Stimulated activated memory B cell treated with anti-CD40 and anti-IgM and Interleukin-4, amounts not matched to agents 10 μg/mL and 1 μg/mL and 100 μg/mL, for 72 hours (primary cell): ENCODE measurements around the gene RUNX1.

Experiments
- ATAC-seq: fragments of 150-1000 bp; cut with Tn5 transposase; 2 replicates; pipeline ENCODE4 v1.10.0; 2021
- H3K27ac Mint-ChIP-seq: one replicate; pipeline ENCODE4 v1.8.0; 2022; ENCODE audit warnings: mild to moderate bottlenecking, mixed read lengths
- H3K27me3 Mint-ChIP-seq: one replicate; pipeline ENCODE4 v1.8.0; 2022; ENCODE audit warnings: mixed read lengths
- H3K36me3 Mint-ChIP-seq: one replicate; pipeline ENCODE4 v1.8.0; 2022; ENCODE audit warnings: mixed read lengths
- H3K4me1 Mint-ChIP-seq: one replicate; pipeline ENCODE4 v1.8.0; 2022; ENCODE audit warnings: mixed read lengths
- H3K4me3 Mint-ChIP-seq: one replicate; pipeline ENCODE4 v1.8.0; 2022; ENCODE audit warnings: mild to moderate bottlenecking, moderate library complexity, mixed read lengths
- H3K9me3 Mint-ChIP-seq: one replicate; pipeline ENCODE4 v1.8.0; 2022; ENCODE audit warnings: mixed read lengths

The RUNX1 gene

GRCh38 chr21:34818662-34819158 is 230.4 kb downstream of the RUNX1 start:
- Mint-ChIP-seq H3K27ac (no peak overlapping the region), H3K4me3 (no peak overlapping the region), H3K36me3 (peaks cover 90% of the 10 kb centered on the region), H3K4me1 (no peaks in the 10 kb centered on the region), H3K9me3 (no peaks in the 10 kb centered on the region), H3K27me3 (no peaks in the 10 kb centered on the region)
- ATAC-seq, result no peak

DNA sequence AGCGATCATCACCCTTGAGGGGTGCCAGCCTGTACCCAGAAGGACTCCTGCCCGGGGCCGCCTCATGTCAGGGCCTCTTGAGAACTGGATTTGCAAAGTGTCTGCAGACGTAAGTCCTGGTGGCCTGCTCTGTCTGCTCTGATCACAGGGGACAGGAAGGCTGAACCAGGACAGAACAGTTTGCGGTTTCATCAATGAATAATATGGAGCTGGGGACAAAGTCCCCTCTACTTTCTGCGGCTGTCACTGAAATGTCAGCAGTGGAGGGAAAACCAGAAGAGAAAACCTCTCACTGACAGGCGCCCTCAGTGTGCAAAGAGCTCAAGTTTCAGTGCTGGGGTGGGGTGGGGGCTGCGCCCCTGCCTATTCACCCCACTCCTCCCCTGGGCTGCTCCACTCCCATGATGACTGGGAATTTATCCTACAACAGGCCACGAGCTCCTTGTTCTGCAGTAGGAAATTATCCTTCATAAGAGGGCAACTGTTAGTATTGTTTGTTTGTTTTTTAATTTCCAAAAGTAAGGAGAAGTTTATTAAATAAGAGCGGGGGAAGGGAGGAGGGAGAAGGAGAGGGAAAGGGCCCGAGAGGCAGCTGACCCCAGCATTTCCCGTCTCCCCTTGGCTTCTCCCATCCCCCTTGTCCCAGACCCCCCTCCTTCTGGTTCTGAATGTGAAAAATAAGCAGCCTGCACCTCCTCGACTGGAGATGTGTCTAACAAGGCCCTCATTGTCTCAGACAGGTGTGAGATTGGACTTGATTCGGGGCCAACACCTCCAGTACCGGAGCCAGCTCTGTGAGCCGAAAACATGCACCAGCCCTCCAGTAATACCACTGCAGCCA is 231.1 kb downstream of the RUNX1 start:
- peaks cover 92% of the 10 kb centered on the region for H3K36me3 Mint-ChIP-seq
- H3K27ac Mint-ChIP-seq, result no peak overlapping the region
- no peaks in the 10 kb centered on the region for H3K27me3 Mint-ChIP-seq
- no peak overlapping the region for H3K4me3 Mint-ChIP-seq
- no peaks in the 10 kb centered on the region for H3K4me1 Mint-ChIP-seq
- H3K9me3 Mint-ChIP-seq, result no peaks in the 10 kb centered on the region
- no peak for ATAC-seq

DNA sequence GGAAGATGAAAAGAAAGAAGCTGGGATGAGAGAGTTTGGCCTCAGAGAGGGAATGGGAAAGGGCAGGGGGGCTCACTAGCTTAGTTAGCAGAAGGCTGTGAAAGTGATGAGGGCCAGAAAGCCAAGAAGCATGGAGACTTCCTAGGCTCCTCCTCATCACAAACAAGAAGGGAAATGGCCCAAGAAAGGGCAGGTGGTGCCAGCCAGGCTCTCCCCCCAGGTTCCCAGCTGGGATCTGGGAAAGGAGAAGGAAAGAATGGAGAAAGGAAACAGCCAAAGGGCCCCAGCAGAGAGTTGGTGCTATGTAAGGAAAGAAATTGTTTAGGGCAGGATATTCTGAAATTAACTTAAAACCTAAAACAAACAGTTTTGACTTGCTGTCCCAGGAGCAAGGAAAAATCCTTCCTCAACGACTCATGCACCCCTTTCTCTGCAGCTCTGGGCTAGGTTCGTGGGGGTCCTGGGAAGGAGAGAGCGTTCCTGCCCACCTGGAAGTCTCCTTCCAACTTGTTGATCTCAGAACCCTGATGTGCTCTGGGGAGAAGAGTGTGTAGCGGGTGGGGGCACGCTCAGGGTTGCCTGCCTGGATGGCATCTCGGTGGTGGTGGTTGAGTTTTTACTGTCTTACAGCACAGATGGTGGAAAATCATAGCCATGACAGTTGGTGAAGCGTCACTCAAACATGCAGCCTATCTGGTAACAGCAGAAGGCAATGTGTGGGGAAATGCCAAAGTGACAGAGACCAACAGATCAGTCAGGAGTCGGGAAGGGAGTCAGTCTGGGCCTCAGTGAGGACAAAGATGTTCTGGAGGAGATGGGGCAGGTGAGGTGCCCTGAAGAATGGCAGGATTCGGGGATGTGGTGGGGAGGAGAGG is 233.0 kb downstream of the RUNX1 start:
- no peaks in the 10 kb centered on the region for H3K9me3 Mint-ChIP-seq
- peak overlapping the region; percentile 6 for H3K27ac Mint-ChIP-seq
- no peaks in the 10 kb centered on the region for H3K4me1 Mint-ChIP-seq
- no peak for ATAC-seq
- no peak overlapping the region for H3K4me3 Mint-ChIP-seq
- H3K36me3 Mint-ChIP-seq, result peaks cover 88% of the 10 kb centered on the region
- no peaks in the 10 kb centered on the region for H3K27me3 Mint-ChIP-seq

DNA sequence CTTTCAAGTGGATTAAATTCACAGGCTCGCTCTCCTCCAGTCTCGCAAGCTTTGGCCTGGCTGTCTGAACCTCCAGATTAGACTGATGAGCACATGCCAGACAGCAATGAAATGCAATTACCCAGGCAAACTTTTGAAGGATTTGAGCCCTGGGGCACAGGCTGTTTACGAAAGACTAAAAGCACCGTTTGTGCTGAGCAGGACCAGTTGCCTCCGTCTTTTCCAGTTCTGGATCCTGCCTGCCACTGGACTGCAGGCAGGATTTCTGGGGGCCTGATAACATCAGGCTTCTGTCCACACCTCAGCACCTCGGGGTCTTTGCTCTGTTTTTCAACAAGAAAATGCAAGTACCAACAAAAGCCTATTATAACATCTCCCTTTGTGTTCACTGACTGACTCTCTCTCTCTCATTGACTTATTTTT is 234.6 kb downstream of the RUNX1 start:
- Mint-ChIP-seq H3K27me3 (no peaks in the 10 kb centered on the region), H3K27ac (no peak overlapping the region), H3K9me3 (no peaks in the 10 kb centered on the region), H3K4me3 (no peak overlapping the region), H3K36me3 (peaks cover 80% of the 10 kb centered on the region), H3K4me1 (peaks cover 6% of the 10 kb centered on the region)
- no peak for ATAC-seq

GRCh38 chr21:34813266-34813894 is 235.7 kb downstream of the RUNX1 start:
- Mint-ChIP-seq H3K9me3 (no peaks in the 10 kb centered on the region), H3K4me1 (peaks cover 18% of the 10 kb centered on the region), H3K27ac (no peak overlapping the region), H3K4me3 (no peak overlapping the region), H3K27me3 (no peaks in the 10 kb centered on the region), H3K36me3 (peaks cover 78% of the 10 kb centered on the region)
- ATAC-seq, result no peak

- peaks cover 25% of the 10 kb centered on the region for H3K4me1 Mint-ChIP-seq
- H3K9me3 Mint-ChIP-seq, result no peaks in the 10 kb centered on the region
- H3K27ac Mint-ChIP-seq, result no peak overlapping the region
- H3K27me3 Mint-ChIP-seq, result no peaks in the 10 kb centered on the region
- peaks cover 71% of the 10 kb centered on the region for H3K36me3 Mint-ChIP-seq
- no peak for ATAC-seq
- no peak overlapping the region for H3K4me3 Mint-ChIP-seq
These were observed 236.4 kb downstream of the RUNX1 start for GRCh38 chr21:34812504-34813265.

DNA sequence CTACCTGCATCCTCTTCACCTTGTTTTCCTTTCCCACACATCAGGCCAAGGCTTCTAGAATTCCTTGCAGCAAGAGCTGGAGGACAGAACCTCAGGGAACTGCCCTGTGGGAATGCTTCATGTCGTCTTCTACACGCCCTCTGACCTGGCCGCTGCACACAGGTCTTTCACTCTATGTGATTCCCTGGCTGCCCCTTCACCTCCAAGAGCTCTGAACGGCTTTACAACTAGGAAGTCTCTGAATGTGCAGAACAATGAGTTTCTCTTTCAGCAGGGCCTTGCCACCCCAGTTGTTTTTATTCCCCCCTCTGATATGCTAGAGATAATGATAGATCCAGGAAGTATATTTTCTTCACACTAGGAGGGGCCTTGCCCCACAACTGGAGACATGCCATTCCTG is 237.7 kb downstream of the RUNX1 start:
- H3K27ac Mint-ChIP-seq, result no peak overlapping the region
- peaks cover 69% of the 10 kb centered on the region for H3K36me3 Mint-ChIP-seq
- no peak for ATAC-seq
- H3K27me3 Mint-ChIP-seq, result no peaks in the 10 kb centered on the region
- H3K4me1 Mint-ChIP-seq, result peaks cover 34% of the 10 kb centered on the region
- no peaks in the 10 kb centered on the region for H3K9me3 Mint-ChIP-seq
- H3K4me3 Mint-ChIP-seq, result no peak overlapping the region

DNA sequence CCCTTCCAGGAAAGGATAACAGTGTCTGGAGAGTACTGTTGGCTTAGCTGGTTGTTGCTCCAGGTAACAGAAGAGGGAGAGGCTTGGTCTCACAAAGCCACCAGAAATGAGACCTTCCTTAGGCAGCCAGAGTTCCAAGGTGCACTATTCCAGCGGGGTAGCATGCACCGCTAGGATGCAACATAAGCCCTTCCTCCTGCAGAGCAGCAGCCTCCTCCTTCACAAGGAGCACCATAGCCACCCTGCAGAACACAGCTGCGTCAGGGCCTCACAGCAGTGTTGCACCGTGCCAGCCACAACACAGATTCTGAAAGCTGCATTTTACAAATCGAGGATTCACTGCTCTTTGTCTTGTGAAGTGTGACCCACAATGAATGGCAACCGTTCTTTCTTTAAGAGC is 238.3 kb downstream of the RUNX1 start:
- ATAC-seq, result no peak
- Mint-ChIP-seq H3K27ac (no peak overlapping the region), H3K36me3 (peaks cover 69% of the 10 kb centered on the region), H3K4me3 (no peak overlapping the region), H3K27me3 (no peaks in the 10 kb centered on the region), H3K4me1 (peaks cover 37% of the 10 kb centered on the region), H3K9me3 (no peaks in the 10 kb centered on the region)

DNA sequence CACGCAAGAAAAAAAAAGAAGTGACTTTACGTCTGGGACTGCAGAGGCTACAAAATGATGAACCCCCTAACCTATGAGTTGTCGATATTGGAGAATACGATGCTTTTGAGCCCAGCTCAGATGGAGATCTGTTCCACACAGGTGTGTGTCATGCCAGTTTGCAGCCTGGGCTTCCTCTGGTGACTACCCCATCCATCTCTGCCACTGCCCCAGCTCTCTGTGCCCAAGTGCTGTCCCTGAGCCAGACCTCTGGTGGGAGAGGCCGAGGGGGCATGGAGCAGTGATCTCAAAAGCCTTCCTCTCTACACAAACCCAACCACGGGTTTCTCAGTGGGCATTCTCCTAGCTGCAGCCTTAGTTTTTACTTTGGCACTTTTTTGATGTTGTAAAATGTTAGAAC is 239.3 kb downstream of the RUNX1 start:
- peaks cover 69% of the 10 kb centered on the region for H3K36me3 Mint-ChIP-seq
- H3K4me3 Mint-ChIP-seq, result no peak overlapping the region
- H3K9me3 Mint-ChIP-seq, result no peaks in the 10 kb centered on the region
- no peak for ATAC-seq
- peaks cover 46% of the 10 kb centered on the region for H3K4me1 Mint-ChIP-seq
- H3K27me3 Mint-ChIP-seq, result no peaks in the 10 kb centered on the region
- H3K27ac Mint-ChIP-seq, result no peak overlapping the region

GRCh38 chr21:34808569-34809204 is 240.4 kb downstream of the RUNX1 start:
- H3K4me1 Mint-ChIP-seq, result peaks cover 58% of the 10 kb centered on the region
- no peak overlapping the region for H3K4me3 Mint-ChIP-seq
- no peaks in the 10 kb centered on the region for H3K27me3 Mint-ChIP-seq
- no peak for ATAC-seq
- H3K36me3 Mint-ChIP-seq, result peaks cover 70% of the 10 kb centered on the region
- no peaks in the 10 kb centered on the region for H3K9me3 Mint-ChIP-seq
- peak overlapping the region; percentile 37 for H3K27ac Mint-ChIP-seq

GRCh38 chr21:34807881-34808568 is 241.1 kb downstream of the RUNX1 start:
- Mint-ChIP-seq H3K36me3 (peaks cover 65% of the 10 kb centered on the region), H3K27ac (peak overlapping the region; percentile 37), H3K27me3 (no peaks in the 10 kb centered on the region), H3K9me3 (no peaks in the 10 kb centered on the region), H3K4me1 (peaks cover 60% of the 10 kb centered on the region), H3K4me3 (no peak overlapping the region)
- no peak for ATAC-seq

DNA sequence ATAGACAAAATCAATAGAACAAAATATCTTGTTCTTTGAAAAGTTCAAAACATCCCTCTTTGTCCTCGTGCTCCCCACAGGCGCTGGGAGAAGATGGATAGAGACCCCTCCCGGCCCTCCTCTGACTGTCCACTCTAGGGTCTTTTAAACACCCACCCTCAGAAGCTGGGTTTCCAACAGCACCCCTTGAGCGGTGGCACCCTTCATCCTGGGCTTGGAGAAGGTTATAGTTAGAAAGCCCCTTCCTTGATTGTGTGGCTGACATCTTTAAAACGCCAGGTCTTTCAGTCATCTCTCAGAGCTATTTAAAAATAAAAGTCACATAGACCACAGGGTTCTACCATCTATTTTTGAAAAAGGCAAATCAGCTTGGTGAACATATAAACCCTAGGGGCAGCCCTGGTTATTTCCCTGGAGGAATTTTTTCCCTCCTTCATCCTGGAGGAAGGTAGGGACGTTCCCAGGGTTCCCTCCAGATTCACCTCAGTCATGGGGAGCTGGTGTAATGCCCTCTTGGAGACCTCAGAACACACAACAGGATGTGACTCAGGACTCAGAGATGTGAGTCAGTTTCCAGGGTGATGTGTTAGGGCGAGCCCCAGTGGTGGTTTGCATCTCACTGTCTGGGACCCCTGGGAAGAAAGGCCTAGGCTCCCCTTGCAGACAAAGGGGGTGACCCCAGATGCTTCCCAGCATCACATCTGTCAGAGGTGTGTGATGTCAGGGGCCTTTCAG is 241.8 kb downstream of the RUNX1 start:
- peak overlapping the region; percentile 37 for H3K27ac Mint-ChIP-seq
- no peak overlapping the region for H3K4me3 Mint-ChIP-seq
- no peaks in the 10 kb centered on the region for H3K9me3 Mint-ChIP-seq
- no peaks in the 10 kb centered on the region for H3K27me3 Mint-ChIP-seq
- ATAC-seq, result peak; percentile 73
- peaks cover 66% of the 10 kb centered on the region for H3K36me3 Mint-ChIP-seq
- H3K4me1 Mint-ChIP-seq, result peaks cover 65% of the 10 kb centered on the region

- Mint-ChIP-seq H3K4me1 (peaks cover 65% of the 10 kb centered on the region), H3K36me3 (peaks cover 59% of the 10 kb centered on the region), H3K27ac (peak overlapping the region; percentile 30), H3K27me3 (no peaks in the 10 kb centered on the region), H3K4me3 (no peak overlapping the region), H3K9me3 (no peaks in the 10 kb centered on the region)
- ATAC-seq, result no peak
These were observed 242.7 kb downstream of the RUNX1 start for GRCh38 chr21:34806423-34806822.
